ENCODE results near the gene PGM5.

DNA sequence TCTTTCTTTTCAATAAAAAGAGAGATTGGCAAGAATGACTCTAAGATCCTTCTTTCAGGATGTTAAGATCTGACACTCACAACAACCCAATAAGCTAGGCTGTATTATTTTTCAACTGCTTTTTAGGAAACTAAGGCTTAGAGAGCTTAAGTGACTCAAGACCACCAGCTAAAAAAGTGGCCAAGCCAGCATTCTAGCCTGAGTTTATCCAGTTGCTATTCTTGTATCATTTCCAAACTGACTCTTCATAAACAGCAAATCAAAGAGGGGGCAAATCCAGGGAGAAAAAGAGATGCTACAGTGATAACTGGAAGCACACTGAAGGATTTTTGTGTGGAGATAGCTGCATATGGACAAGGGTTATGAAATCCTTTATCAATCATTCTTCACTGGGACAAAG, 137.1 kb downstream of the PGM5 start:
- TF ChIP-seq, protein P1, sequence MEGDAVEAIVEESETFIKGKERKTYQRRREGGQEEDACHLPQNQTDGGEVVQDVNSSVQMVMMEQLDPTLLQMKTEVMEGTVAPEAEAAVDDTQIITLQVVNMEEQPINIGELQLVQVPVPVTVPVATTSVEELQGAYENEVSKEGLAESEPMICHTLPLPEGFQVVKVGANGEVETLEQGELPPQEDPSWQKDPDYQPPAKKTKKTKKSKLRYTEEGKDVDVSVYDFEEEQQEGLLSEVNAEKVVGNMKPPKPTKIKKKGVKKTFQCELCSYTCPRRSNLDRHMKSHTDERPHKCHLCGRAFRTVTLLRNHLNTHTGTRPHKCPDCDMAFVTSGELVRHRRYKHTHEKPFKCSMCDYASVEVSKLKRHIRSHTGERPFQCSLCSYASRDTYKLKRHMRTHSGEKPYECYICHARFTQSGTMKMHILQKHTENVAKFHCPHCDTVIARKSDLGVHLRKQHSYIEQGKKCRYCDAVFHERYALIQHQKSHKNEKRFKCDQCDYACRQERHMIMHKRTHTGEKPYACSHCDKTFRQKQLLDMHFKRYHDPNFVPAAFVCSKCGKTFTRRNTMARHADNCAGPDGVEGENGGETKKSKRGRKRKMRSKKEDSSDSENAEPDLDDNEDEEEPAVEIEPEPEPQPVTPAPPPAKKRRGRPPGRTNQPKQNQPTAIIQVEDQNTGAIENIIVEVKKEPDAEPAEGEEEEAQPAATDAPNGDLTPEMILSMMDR (IDR thresholded peaks at IDR 0.05): no peak
- TF ChIP-seq POLR2A (IDR thresholded peaks at IDR 0.05; ENCODE audit: low read depth): no peak
- TF ChIP-seq POLR2AphosphoS5 (IDR thresholded peaks at IDR 0.05): no peak
- TF ChIP-seq EP300 (IDR thresholded peaks at IDR 0.05): no peak
